Measurements from ENCODE around the gene DDX23. TPM values are rescaled to one million over a fixed set of nuclear protein-coding genes. Genes with fewer than 3 reads are reported as not detected.

Gene DDX23
- total and polyA plus RNA-seq, 10 donors: 33.1 to 104 (median 83.5) TPM

- 76 to 87% (median 82%) methylated on average over 2 of the region's 2 CpGs for WGBS, 5 donors
- DNase-seq: no peak
- Histone ChIP-seq H3K4me3 (no peak overlapping the region), H3K9me3 (no peaks in the 10 kb centered on the region), H3K4me1 (peaks cover 7 to 23% (median 22%) of the 10 kb centered on the region in 6 donors), H3K27ac (no peak overlapping the region), H3K36me3 (no peaks in the 10 kb centered on the region), H3K27me3 (replicated peaks in 1 of 7) (peaks cover 0 to 16% (median 0%) of the 10 kb centered on the region in 7 donors)
- TF ChIP-seq CTCF (IDR thresholded peaks at IDR 0.05 in 8 of 11, conservative IDR thresholded peaks at IDR 0.05 in 3 of 11): no peak
- TF ChIP-seq POLR2A (IDR thresholded peaks at IDR 0.05): no peak
- no peak for TF ChIP-seq POLR2AphosphoS5 (IDR thresholded peaks at IDR 0.05)
- intact Hi-C loops (cut with DNase I; ENCODE audit: low total_unique reads): no loop called here
Observed at GRCh38 chr12:48869191-48869590, 17.2 kb upstream of the DDX23 start.

- H3K36me3 ChIP-seq: no peaks in the 10 kb centered on the region
- no peaks in the 10 kb centered on the region for H3K9me3 ChIP-seq
- no peak for TF ChIP-seq CTCF (IDR thresholded peaks at IDR 0.05 in 8 of 11, conservative IDR thresholded peaks at IDR 0.05 in 3 of 11)
- no peak for TF ChIP-seq POLR2AphosphoS5 (IDR thresholded peaks at IDR 0.05)
- no peak for TF ChIP-seq POLR2A (IDR thresholded peaks at IDR 0.05)
- H3K4me3 ChIP-seq: no peak overlapping the region
- no peak overlapping the region for H3K27ac ChIP-seq
- peaks cover 7 to 30% (median 24%) of the 10 kb centered on the region in 6 donors for H3K4me1 ChIP-seq
- peaks cover 0 to 24% (median 0%) of the 10 kb centered on the region in 7 donors for H3K27me3 ChIP-seq (replicated peaks in 1 of 7)
- DNase-seq: no peak
- WGBS, 5 donors: 81 to 93% (median 82%) methylated on average over 2 of the region's 2 CpGs
- intact Hi-C loops (cut with DNase I; ENCODE audit: low total_unique reads): no loop called here
Observed at GRCh38 chr12:48868451-48868850, 16.5 kb upstream of the DDX23 start.

- peak overlapping the region; percentile 38 to 85 (median 56) for H3K4me3 ChIP-seq
- H3K27me3 ChIP-seq (replicated peaks in 1 of 7): peaks cover 0 to 39% (median 0%) of the 10 kb centered on the region in 7 donors
- H3K36me3 ChIP-seq: peaks cover 0 to 7% (median 0%) of the 10 kb centered on the region in 6 donors
- peak overlapping the region in 6 of 8 donors; percentile 2 to 74 (median 48) for H3K27ac ChIP-seq
- WGBS, 5 donors: 68 to 78% (median 72%) methylated on average over 6 of the region's 6 CpGs
- DNase-seq: no peak
- no peaks in the 10 kb centered on the region for H3K9me3 ChIP-seq
- peaks cover 7 to 32% (median 24%) of the 10 kb centered on the region in 6 donors for H3K4me1 ChIP-seq
- intact Hi-C loops (cut with DNase I; ENCODE audit: low total_unique reads): no loop called here
- TF ChIP-seq POLR2AphosphoS5 (IDR thresholded peaks at IDR 0.05) (no peak), POLR2A (IDR thresholded peaks at IDR 0.05) (no peak), CTCF (IDR thresholded peaks at IDR 0.05 in 8 of 11, conservative IDR thresholded peaks at IDR 0.05 in 3 of 11) (no peak)
Observed at GRCh38 chr12:48866052-48866711, 14.2 kb upstream of the DDX23 start.

GRCh38 chr12:48865281-48866051 is 13.5 kb upstream of the DDX23 start, which contains the start of gene RND1:
RND1 (minus strand) TSS chr12:48865870; CDS start chr12:48865767, 103 bp downstream.
- peak; percentile 28 to 97 (median 93) for TF ChIP-seq POLR2A (IDR thresholded peaks at IDR 0.05)
- peak; percentile 89 to 99 (median 98) for TF ChIP-seq POLR2AphosphoS5 (IDR thresholded peaks at IDR 0.05)
- peak in 1 of 11 experiments; percentile 29 for TF ChIP-seq CTCF (IDR thresholded peaks at IDR 0.05 in 8 of 11, conservative IDR thresholded peaks at IDR 0.05 in 3 of 11)
- Histone ChIP-seq H3K4me1 (peaks cover 7 to 32% (median 24%) of the 10 kb centered on the region in 6 donors), H3K27me3 (replicated peaks in 1 of 7) (peaks cover 0 to 39% (median 0%) of the 10 kb centered on the region in 7 donors), H3K4me3 (peak within 1 kb of the TSS; percentile 38 to 85 (median 56)), H3K36me3 (peaks cover 0 to 13% (median 0%) of the 10 kb centered on the region in 6 donors), H3K9me3 (no peaks in the 10 kb centered on the region), H3K27ac (peak within 1 kb of the TSS in 6 of 8 donors; percentile 2 to 74 (median 48))
- DNase-seq: peak; percentile 86
- intact Hi-C loops (cut with DNase I; ENCODE audit: low total_unique reads): no loop called here
- WGBS, 5 donors: 2 to 3% (median 2%) methylated on average over 24 to 32 of the region's 32 CpGs

All from spleen (tissue), 11 donors.